ENCODE results near the gene PBX4.

- TF ChIP-seq POLR2AphosphoS5 (IDR thresholded peaks at IDR 0.05; ENCODE audit: low read depth, low read length) (no peak), CTCF (IDR thresholded peaks at IDR 0.05) (no peak), SIN3A (IDR thresholded peaks at IDR 0.05; ENCODE audit: borderline replicate concordance, insufficient read depth, low read depth, low read length) (no peak), REST (IDR thresholded peaks at IDR 0.05; ENCODE audit: insufficient read depth in 1 of 2, low read depth in 2 of 2, low read length in 1 of 2) (no peak), TCF7L2 (IDR thresholded peaks at IDR 0.05; ENCODE audit: low read depth, low read length) (no peak)
Observed at GRCh38 chr19:19532806-19533701, 85.4 kb downstream of the PBX4 start.

All from Panc1 (cell line).